Fibroblast of skin of scalp (primary cell): ENCODE measurements around the gene BORCS6.
A peak's percentile ranks its signal among the peaks of the same experiment; 100 is the strongest.

ENCODE experiments used
- DNase-seq: peaks from one replicate; pipeline ENCODE4 v3.0.0-alpha.2; 2013

BORCS6 gene

DNA sequence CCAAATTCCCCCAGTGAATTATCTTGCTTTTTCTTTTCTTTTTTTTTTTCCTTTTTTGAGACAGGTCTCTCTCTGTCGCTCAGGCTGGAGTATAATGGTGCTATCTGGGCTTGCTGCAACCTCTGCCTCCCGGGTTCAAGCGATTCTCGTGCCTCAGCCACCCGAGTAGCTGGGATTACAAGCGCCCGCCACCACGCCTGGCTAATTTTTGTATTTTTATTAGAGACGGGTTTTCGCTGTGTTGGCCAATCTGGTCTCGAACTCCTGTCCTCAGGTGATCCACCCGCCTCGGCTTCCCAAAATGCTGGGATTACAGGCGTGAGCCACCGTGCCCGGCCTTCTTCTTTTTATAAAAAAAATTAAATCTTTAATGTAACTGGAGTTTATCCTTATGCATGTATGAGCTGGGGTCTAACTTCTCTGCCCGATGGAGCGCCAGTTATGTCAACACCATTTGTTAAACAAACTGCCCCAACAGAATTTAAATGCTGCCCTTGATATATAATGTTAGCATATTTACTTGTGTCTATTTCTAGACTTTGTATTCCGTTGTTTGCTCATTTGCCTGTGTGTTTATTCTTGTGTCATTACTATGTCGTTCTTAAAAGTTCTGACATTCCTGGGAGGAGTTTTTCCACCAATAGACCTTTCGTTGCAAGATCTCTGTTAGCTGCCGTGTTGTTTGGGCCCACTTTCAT lies 20.9 kb upstream of the BORCS6 start:
- DNase-seq, result no peak

DNA sequence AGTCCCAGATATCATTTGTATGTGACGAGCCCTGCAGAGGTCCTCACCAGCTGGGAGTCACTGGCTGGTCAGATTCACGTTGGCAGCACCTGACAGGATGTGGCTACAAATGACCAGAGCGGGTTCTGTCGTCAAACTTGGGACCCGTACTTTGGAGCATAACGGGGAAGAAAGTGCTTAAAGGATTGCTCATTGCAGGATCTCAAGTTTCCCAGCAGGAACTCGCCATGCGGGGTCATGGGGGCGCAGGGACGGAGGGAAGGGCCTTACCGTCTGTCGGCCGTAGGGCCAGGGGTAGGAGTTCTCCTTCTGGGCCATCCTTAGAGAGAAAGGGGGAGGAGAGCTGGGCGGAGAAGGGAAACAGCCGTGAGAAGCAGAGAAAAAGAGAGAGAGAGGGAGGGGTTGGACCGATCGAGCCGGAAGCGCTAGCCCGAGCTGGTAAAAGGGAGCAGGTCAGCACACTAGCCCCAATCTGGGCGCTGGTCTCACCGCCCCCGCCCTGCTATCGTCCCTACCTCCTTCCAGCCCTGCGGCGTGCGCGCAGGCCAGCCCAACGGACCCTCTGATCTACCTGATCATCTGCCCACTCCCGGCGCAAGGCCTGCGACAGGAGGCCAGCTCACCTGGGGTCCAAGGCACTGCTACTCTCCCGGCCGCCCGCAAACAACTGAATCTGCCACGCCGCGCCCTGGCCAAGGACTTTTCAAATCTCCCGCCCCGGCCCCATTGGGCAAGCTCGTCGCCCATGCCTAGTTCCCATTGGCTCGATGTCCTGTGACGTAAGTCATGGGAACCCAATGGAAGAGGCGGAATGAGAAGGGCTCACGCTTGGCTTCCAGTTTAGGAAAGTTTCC lies 20.2 kb upstream of the BORCS6 start, which contains the start of gene AURKB:
Gene AURKB (minus strand): TSS at position 669 of the 854 bp plus-strand sequence. CDS start 351 bp downstream, at position 318.
- peak; percentile 98 for DNase-seq

DNA sequence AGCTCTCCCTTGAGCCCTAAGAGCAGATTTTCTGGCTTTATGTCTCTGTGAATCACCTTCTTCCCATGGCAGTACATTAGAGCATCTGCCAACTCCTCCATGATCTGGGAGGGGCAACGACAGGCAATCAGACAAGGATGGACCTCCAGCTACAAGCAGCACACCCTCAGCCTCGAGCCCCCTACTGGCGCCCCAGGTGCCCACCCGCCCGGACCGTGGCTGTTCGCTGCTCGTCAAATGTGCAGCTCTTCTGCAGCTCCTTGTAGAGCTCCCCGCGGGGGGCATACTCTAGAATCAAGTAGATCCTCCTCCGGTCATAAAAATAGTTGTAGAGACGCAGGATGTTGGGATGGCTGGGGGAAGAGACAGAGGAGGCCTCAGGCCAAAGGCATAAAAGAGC lies 16.6 kb upstream of the BORCS6 start:
- no peak for DNase-seq

DNA sequence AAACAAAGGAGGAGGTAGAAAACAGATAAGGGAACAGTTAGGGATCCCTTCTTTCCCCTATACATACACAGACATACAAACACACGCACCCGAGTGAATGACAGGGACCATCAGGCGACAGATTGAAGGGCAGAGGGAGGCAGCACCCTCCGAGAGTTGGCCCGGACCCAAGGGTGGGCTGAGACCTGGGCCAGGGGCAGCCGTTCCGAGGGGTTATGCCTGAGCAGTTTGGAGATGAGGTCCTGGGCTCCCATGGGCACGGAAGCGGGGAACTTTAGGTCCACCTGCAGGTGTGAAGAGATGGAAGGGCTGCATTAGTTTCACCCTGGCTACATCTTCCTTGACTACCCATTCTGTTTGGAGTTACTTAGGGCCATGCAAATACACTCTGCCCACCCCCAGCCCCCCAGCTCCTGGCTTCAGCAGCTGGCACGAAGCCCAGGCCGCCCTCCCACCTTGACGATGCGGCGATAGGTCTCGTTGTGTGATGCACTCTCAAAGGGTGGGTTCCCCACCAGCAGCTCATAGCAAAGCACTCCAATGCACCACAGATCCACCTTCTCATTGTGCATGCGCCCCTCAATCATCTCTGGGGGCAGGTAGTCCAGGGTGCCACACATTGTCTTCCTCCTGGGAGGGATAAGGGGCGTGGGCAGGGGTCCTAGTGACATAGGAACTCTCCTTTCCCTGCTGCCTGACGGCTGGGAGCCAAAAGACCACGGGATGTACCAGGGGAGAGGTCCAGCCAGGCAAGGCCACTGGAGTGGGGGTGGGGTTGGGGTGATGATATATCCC lies 15.0 kb upstream of the BORCS6 start:
- no peak for DNase-seq

DNA sequence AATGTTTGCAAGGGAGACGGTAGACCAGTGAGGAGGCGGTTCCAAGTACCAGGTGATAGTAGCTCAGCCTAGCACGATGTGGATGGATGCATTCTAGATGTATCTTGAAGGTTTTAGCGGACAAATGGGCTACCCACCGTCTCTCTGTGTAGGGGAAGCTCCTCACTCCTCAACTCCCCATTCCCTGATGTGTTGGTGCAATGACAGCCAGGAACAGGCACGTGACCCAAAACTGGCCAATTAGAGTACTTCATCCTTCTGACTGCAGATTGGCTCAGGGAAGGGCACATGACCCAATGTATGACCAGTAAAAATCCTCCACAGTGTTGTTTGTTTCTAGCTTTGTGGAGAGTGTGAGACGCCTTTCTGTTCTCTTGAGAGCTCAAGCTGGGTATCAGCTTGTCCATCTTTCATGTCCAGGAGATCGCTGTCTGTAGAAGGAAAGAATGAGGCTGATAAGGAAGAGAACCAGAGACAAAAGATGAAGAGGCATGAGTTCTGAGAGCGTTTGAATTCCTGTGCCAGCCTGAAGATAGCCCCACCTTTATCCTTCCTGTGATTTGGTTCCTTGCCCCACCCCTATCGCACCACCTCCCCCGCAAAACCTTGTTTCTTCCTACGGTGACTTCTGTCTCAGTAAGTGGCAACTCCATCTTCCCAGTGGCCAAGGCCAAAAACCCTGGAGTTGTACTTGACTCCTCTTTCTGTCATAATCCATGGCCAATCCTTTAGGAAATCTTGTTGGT lies 2.3 kb upstream of the BORCS6 start:
- peak; percentile 89 for DNase-seq

DNA sequence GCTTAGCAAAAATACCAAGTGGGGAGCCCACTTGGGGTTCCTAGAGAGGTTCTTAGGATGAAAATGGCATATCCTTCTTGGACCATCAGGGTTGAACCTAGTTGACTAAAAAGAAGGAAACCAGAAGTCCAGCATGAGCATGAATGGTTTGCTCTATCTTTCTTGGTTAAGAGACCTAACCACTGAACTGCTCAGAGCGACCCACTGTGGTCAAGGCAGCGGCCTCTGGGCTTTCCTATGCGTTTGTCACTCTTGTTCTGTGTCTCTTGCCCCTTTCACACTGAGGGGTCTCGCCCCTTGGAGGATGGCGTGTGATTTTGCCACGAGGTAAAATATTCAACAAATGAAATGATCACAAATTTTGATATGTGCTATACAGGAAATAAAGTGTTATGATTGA lies 526 bp upstream of the BORCS6 start:
- no peak for DNase-seq

DNA sequence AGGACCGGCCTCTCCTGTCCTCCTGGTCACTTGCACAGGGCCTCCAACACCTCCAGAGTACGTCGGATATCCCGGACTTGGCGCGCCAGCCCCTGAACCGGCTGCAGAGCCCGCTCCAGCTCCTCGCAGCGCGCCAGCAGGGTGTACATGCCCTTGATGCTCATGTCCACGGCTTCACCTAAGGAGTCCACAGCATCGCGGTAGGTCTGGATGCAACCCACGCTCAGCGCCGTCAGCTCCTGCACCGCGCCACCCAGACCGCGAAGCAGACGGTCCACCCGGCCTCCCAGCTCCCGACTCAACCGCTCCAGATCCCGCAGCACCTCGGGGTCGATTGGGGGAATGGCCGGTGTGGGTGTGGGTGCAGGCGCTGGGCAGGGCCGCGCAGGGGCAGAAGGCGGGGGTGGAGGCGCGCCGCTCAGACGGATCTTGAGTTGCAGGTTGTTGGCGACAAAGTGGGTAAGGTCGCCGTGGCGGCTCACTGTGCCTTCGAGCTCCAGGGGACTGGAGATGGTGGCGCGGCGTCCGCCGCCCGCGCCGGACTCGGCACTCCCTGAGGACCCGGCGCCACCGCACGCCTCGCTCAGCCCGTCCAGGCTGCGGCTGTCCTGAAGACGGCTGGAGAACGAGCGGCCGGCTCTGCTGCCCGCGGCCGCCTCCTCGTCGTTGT lies 804 bp downstream of the BORCS6 start:
- DNase-seq, result no peak

DNA sequence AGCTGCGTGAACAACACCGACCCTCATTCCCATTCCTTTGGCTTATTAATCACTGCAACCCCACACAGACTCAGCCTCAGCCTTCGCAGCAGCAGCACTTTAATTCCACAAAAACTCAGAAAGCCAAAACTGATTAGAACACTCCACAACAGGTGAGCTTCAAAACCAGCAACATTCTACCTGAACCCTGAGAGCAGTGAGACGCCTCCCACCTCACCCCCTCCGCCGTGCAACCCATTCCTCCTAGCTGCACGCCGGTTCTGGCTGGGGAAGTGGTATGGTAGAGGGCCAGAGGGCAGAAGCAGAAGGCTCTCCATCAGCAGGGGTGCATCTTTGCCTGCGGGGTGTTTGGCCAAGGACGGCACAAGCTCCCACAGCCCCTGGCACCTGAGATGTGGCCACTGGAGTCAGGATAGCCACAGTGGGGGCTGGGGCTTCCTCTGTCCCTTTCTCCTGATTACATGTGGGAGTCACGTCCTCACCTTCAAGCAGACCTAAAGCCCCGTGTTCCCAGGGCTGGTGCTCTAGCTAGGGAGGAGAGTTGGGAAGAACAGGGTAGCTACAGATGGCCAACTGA lies 1.6 kb downstream of the BORCS6 start:
- no peak for DNase-seq

DNA sequence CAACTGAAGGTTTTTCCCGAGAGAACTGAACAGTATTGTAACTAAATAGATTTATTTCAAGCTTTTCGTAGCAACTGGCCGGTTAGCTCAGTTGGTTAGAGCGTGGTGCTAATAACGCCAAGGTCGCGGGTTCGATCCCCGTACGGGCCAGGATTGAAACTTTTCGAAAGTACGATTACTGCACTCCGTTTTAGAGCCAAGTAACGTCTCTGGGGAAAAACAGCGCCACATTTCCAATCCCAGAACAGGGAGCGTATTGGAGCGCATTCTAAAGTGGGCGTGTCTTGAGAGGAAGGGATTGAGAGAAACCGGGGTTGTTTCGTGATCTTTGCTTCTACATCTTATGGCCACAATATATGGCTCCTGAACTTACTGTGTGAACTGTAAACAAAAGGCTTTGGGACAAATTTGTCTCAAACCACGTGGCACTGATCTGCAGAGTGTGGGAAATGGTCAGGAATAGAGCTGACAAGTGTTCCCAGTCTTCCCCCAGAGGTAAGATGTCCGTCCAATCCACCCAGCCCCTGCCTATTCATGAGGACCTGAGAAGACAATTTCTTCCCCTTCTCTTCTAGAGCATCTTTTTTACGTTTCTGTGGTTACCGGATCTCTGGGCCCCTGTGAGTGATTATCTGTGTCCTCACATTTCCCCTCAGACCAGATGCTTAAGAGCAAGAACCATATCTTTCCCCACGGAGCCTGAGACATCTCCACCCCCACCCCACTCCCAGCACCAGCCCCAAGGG lies 2.3 kb downstream of the BORCS6 start:
- DNase-seq, result peak; percentile 100

DNA sequence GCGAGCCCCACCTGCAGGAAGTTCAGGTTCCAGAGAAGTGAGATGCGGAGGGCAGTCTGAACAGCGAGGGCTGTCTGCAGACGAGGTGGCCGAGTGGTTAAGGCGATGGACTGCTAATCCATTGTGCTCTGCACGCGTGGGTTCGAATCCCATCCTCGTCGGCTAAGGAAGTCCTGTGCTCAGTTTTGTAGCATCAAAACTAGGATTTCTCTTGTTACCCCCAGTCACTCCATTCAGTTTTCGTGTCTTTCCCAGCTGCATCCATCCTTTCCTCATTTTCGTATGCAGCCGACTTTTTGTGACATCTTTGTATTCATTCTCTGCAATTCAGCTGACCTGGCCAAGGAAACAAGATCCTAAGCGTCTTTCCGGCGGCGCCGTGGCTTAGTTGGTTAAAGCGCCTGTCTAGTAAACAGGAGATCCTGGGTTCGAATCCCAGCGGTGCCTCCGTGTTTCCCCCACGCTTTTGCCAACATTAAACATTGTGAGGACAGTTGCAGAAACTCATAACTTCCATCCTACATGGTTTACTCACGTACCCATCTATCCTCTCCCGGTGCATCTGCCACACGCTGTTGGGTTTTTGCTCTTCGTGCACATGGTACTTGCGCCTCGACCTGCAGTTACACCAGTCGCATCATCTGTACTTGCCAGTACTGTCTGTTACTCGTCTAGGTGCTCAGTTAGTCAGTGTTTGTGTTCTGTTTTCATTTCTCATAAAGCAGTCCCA lies 3.0 kb downstream of the BORCS6 start:
- peak; percentile 98 for DNase-seq

DNA sequence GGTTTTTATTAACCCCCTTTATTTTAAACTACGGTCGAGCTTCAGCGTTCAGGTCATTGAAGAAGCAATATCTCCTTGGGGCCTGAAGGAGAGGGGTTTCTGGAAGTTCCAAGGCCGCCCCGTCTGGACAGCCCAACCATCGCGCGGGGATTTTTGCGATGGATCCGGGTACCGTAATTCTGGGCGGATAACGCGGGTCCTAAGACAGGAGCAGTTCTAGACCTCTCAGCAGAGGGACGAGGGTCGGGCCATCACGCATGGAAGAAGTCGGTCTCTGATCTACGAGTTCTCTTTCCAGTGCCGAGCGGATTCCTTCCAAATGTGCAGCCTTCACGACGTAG lies 3.6 kb downstream of the BORCS6 start:
- DNase-seq, result no peak

DNA sequence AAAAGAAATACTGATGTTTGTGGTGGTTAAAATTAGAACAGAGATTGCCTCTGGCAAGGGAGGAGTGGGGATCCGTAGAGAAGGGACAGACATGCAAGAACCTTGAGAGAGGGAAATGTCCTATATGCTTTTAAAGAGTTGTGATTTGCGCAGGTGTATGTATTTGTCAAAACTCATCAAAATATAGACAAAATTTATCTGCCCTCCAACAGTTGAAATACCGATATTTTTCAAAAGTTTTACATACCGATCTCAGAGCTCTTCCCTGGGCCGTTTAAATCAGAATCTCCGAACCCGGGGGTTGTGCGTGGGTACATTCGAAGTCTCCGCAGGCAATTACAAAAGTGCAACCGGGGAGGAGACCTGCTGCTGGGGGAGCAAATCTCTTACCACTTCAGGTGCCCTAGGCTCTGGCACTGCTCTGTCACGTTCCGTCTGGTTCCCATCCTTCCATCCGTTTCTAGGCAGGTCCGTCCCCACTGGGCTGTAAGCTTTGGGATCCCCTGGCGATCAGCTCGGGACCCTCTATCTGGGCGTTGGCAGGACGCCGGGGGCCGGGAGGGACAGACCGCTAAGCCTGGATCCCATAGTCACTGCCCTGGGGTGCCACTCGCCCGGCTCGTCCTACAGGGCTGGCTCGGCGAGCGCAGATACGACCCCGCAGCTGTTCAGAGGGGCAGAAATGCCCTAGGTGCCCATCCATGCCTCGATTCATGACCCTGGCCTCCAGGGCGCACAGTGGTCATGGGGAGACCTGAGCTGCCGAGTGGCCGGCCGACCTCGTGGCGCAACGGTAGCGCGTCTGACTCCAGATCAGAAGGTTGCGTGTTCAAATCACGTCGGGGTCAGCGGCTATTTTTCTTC lies 4.2 kb downstream of the BORCS6 start:
- DNase-seq, result peak; percentile 80

DNA sequence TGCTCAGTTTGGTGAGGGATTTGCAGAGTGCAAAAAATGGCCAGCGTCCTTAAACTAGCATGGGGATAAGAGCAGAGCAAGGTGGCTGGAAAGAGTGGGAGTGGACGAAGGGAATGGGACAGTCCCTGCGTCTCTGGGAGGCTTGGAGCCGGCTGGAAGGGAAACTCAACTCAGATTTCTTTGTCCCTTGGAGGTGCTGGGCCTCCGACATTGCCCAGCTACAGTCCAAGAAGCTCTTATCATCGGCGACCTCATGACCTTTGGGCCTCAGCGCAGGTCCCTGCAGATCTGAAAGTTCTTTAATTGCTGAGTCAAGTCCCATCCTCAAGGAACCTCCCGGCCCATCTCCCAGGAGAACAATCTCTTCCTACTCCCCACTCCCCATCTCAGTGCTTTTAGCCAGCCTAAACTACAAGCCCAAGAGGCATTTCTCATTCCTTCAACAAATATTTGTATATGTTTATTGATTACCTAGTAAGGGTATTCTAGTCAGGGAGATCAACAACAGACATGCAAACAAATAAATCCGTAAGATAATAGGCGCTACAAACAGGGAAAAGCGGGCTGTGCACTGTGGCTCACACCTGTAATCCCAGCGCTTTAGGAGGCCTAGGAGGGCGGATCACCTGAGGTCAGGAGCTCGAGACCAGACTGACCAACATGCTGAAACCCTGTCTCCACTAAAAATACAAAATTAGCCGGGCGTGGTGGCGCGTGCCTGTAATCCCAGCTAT lies 12.8 kb downstream of the BORCS6 start:
- DNase-seq, result no peak

DNA sequence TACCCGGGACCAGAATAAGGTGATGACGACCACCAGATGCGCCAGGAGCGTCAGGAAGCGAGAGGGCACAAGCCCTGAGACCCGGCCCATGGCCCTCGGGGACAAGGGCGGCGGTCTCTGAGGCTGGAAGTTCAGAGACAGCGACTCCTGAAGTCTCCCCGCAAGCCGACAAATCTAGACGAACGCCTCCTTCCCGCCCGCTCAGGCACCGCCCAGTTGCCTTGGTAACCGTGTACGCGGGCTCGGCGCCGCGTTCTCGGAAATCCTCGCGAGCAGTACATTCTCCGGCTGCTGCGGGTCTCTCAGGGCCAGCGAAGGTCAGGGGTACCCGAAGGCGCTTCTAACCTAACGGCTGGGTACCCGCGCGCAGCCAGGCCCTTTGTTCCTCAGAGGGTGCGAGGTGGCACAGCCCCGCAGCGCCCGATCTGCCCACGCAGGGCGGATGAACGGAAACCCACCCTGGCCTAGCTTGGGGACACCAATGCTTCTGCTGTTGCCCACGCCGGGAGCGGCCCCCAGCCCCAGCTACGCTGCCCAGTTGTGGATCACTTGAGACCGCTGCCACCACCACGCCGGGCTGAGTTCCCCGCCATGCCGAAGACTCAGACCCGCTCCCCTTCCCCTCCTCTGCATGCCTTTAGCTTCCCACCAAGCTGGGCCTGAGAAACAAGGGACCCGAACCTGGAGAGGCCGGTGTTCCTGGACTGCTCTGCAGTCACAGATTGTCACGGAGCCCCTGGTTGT lies 13.6 kb downstream of the BORCS6 start, which contains the start of gene TMEM107:
Gene TMEM107 (minus strand): TSS at position 184 of the 744 bp plus-strand sequence. CDS start 94 bp downstream, at position 90.
- peak; percentile 85 for DNase-seq

DNA sequence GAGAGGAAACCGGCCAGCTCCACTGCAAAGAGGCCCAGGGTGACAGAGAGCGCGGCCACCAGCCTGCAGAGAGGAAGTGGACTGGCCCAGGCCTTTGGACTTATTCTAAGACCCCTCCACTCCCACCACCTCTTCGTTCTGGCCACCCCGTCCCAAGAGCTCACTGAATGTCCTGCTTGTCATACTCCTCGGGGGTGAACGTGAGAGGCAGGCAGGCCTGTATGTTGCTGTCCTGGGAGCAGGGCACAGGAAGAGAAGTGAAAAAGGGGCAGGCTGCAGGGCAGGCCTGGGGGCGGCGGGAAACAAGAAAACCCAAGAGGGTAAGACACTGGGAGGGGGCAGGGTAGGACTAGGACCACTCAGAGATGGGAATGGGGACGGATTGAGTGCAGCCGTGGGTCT lies 14.2 kb downstream of the BORCS6 start:
- no peak for DNase-seq

DNA sequence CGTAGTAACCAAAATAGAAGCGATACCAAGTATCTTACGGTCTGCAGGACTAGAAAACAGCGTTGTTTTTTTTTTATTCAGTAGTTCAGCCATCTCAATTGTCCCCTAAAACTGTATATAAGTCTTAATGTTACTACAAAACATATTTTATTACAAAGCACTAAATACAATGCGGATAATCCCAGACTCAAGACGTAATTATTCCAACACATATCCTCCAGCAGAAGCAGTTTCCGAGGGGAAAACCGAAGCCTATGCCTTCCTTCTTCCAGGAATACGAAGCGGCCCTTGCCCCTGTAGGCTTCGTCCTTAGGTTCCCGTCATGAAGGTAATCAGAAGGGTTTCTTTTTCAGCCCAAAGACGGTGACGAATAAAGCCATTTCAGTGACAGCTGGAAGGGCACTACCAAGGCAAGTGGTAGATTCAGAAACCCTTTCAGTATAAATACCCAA lies 16.1 kb downstream of the BORCS6 start:
- DNase-seq, result no peak
